ENCODE data around the gene MIDN.

Gene MIDN

GRCh38 chr19:1290703-1291651 lies 42.6 kb downstream of the MIDN start:
- DNase-seq (ENCODE audit: insufficient read length, low spot score) = no peak
- FAIRE-seq = no peak
- no peak for TF ChIP-seq POLR2A (IDR thresholded peaks at IDR 0.05; ENCODE audit: low read depth, low read length)

GRCh38 chr19:1291761-1292418 lies 43.5 kb downstream of the MIDN start:
- no peak for TF ChIP-seq POLR2A (IDR thresholded peaks at IDR 0.05; ENCODE audit: low read depth, low read length)
- DNase-seq (ENCODE audit: insufficient read length, low spot score) (no peak), FAIRE-seq (no peak)

- no peak for TF ChIP-seq POLR2A (IDR thresholded peaks at IDR 0.05; ENCODE audit: low read depth, low read length)
- DNase-seq (ENCODE audit: insufficient read length, low spot score) (no peak), FAIRE-seq (no peak)
Observed at GRCh38 chr19:1292419-1293151, 44.2 kb downstream of the MIDN start.

- TF ChIP-seq POLR2A (IDR thresholded peaks at IDR 0.05; ENCODE audit: low read depth, low read length) = no peak
- FAIRE-seq = no peak
- DNase-seq (ENCODE audit: insufficient read length, low spot score) = no peak
Observed at GRCh38 chr19:1293782-1294604, 45.6 kb downstream of the MIDN start.

- DNase-seq (ENCODE audit: insufficient read length, low spot score) = no peak
- FAIRE-seq = no peak
- TF ChIP-seq POLR2A (IDR thresholded peaks at IDR 0.05; ENCODE audit: low read depth, low read length) = no peak
Observed at GRCh38 chr19:1294688-1295087, 46.3 kb downstream of the MIDN start.

- TF ChIP-seq POLR2A (IDR thresholded peaks at IDR 0.05; ENCODE audit: low read depth, low read length) = no peak
- FAIRE-seq (no peak), DNase-seq (ENCODE audit: insufficient read length, low spot score) (no peak)
Observed at GRCh38 chr19:1295169-1296012, 47.0 kb downstream of the MIDN start.

- TF ChIP-seq POLR2A (IDR thresholded peaks at IDR 0.05; ENCODE audit: low read depth, low read length) = no peak
- FAIRE-seq (no peak), DNase-seq (ENCODE audit: insufficient read length, low spot score) (no peak)
Observed at GRCh38 chr19:1296078-1296477, 47.7 kb downstream of the MIDN start.

- FAIRE-seq = no peak
- DNase-seq (ENCODE audit: insufficient read length, low spot score) = no peak
- no peak for TF ChIP-seq POLR2A (IDR thresholded peaks at IDR 0.05; ENCODE audit: low read depth, low read length)
Observed at GRCh38 chr19:1296575-1297271, 48.3 kb downstream of the MIDN start.

- TF ChIP-seq POLR2A (IDR thresholded peaks at IDR 0.05; ENCODE audit: low read depth, low read length) = no peak
- DNase-seq (ENCODE audit: insufficient read length, low spot score) (no peak), FAIRE-seq (no peak)
Observed at GRCh38 chr19:1298235-1298634, 49.9 kb downstream of the MIDN start.

GRCh38 chr19:1299801-1300200 lies 51.4 kb downstream of the MIDN start:
- FAIRE-seq (no peak), DNase-seq (ENCODE audit: insufficient read length, low spot score) (no peak)
- no peak for TF ChIP-seq POLR2A (IDR thresholded peaks at IDR 0.05; ENCODE audit: low read depth, low read length)

- FAIRE-seq (no peak), DNase-seq (ENCODE audit: insufficient read length, low spot score) (no peak)
- TF ChIP-seq POLR2A (IDR thresholded peaks at IDR 0.05; ENCODE audit: low read depth, low read length) = no peak
Observed at GRCh38 chr19:1300744-1301490, 52.5 kb downstream of the MIDN start.
